Measurements from ENCODE around the gene DPYSL4.

DNA sequence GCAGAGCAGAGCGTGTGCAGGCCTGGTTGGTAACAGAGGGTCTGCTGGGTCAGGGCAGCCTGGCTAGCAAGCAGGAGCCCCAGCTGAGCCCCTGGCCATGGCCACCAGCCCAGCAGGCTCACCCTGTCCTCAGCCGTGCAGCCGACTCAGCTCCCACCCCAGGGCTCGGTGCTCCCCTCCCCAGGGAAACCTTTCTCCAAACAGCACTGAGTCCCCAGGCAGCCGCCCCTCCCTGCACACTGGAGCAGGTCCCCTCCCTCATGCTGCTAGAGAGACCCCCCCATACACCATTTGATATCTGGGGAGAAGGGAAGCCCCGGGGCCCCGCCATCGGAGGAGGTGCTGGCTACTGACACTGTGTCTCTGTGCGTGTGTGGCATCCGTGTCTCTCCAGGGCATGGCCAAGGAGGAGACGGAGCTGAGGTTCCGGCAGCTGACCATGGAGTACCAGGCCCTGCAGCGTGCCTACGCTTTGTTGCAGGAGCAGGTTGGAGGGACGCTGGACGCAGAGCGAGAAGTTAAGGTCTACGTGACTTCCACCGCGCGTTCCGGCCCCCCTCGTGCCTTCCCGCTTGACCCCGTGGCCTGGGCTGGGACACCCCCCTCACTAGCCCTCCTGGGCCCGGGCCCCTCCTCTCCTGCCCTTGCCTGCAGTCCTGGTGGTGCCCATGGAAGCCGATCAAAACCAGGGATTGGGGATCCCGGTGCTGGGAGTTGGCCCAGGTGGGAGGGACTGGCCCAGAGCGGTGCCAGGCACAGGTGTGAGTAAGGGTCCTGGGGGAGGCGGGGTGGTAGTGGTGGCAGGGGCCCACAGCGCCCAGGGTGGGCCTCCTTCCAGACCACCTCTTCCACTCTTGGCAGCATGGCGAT lies 45.0 kb upstream of the DPYSL4 start:
- TF ChIP-seq, protein P1, sequence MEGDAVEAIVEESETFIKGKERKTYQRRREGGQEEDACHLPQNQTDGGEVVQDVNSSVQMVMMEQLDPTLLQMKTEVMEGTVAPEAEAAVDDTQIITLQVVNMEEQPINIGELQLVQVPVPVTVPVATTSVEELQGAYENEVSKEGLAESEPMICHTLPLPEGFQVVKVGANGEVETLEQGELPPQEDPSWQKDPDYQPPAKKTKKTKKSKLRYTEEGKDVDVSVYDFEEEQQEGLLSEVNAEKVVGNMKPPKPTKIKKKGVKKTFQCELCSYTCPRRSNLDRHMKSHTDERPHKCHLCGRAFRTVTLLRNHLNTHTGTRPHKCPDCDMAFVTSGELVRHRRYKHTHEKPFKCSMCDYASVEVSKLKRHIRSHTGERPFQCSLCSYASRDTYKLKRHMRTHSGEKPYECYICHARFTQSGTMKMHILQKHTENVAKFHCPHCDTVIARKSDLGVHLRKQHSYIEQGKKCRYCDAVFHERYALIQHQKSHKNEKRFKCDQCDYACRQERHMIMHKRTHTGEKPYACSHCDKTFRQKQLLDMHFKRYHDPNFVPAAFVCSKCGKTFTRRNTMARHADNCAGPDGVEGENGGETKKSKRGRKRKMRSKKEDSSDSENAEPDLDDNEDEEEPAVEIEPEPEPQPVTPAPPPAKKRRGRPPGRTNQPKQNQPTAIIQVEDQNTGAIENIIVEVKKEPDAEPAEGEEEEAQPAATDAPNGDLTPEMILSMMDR (IDR thresholded peaks at IDR 0.05) = no peak
- TF ChIP-seq EZH2 (IDR thresholded peaks at IDR 0.05) = no peak
- TF ChIP-seq EZH2phosphoT487 (IDR thresholded peaks at IDR 0.05) = no peak
